Loucy (cell line): Measurements from ENCODE around the gene NAT8L.

Experiments used
- CTCF ChIP-seq: fragments of 200-600 bp; sonication (generic); conservative IDR thresholded peaks from 2 replicates; pipeline ENCODE4 v1.5.1; 2014; ENCODE audit warnings: mild to moderate bottlenecking, antibody characterized with exemption, low read length
- EZH2phosphoT487 ChIP-seq: fragments of 200-600 bp; IDR thresholded peaks from 2 replicates; pipeline ENCODE4 v1.6.1; 2018; ENCODE audit warnings: antibody characterized with exemption, mild to moderate bottlenecking, moderate library complexity, borderline replicate concordance

- no peak for TF ChIP-seq CTCF
- no peak for TF ChIP-seq EZH2phosphoT487
Measured at GRCh38 chr4:2045518-2045951, 13.6 kb upstream of the NAT8L start.
